ENCODE measurements around the gene SLC4A11.
"Not testable (repeated sequence)": the region's sequence is repeated elsewhere in the genome, so short reads cannot be mapped to it uniquely, and the experiment has no call there.

Gene SLC4A11

DNA sequence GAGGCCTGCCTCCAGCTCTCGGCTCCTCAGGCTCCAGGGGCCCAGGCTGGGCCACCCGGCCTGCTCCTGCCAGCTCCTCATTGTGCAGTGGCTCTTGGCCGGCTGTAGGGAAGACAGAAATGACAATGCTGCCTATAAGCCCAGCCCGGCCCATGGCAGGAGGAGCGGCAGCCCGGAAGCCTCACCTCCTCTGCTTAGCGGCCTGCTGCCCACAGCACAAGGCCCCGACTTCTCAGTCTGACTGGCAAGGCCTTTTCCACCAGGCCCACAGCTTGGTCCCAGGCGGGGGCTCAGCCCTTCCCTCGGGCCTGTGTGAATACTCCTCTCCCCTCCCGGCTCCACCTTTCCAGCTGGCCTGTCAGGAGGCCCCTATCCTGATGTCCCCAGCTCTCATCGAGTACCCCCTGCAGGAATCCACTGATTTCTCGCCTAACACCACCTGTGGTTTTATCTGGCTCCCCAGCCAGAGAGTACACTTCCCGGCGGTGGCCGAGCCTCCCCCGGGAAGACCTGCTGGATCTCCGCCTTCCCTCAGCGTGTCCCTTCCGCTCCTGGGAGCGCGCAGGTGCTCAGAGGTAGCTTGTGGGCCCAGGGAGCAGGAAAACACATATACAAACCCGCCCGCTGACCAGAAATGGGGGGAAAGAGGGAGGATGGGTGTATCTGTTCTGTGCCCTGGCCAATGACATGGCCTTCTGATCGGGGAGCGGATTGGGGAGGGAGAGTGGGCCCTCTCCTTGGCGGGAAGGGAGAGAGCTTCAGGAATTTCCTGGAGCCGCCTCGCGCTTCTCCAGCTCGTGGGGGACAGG lies 35.5 kb downstream of the SLC4A11 start:
- no peak for DNase-seq (ENCODE audit: low spot score)

DNA sequence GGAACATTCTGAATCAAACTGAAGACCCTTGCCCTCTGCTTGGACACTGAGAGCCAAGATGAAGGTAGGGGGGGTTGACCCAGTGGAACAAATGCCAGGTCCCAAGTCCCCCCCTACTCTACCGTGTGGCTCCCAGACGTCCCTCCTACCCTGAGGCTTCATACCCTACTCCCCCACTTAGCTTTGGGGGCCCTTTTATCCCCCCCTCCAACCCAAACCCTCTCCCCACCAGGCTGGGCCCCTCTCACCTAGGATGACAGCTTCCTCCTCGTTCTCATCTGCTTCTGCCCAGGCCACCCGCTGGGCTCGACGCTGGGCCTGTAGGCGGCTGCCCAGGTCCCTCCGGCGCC lies 36.0 kb downstream of the SLC4A11 start:
- no peak for DNase-seq (ENCODE audit: low spot score)

DNA sequence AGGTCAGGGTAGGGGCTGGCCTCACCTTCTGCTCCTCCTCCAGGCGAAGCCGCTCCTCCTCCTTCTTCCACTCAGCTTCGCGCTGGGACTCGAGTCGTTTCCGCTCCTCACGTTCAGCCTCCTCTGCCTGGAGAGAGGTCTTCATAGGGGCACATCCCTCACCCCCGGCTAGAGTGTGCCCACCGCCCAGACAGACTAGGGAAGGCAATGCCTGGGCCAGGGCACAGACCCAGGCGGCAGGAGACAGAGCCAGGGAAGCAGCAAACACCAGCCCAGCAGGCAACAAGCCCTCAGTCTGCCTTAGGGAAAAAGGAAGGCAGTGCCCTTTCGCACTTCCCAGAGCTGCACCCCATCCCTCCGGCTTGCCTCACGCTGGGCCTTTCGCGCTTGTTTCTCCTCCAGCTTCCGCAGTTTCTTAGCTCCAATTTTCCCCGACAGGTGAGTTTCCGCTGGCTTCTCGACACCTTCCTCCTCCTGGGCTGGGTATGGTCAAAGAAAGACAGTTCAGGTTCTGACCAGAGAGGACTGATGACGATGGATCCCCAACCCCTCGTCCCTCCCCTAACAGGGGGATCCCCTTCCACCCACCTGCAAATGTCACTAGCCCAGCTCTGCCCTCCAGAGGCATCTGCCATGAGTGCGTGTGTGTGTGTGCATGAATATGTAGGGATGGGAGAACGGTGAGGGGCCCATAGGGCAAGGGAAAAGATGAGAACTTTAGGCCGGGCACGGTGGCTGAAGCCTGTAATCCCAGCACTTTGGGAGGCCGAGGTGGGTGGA lies 38.8 kb downstream of the SLC4A11 start:
- DNase-seq (ENCODE audit: low spot score), result no peak

DNA sequence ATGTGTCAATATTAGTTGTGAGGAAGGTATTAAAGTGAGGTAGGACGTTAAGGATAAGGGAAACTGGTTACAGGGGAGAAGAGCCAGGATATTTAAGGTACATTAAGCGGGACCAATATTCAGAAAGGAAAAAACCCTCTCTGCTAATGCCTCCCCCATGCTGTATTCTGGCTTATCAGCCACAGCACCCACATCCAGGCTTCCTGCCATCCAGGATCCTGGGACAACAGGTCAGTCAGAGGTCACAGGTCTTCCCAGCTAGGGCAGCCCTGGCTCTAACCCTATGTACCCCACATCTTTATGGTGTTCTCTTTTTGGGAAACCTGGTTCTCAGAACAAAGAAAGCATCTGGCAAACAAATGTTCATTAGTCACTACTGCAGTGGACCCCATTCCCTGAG lies 39.8 kb downstream of the SLC4A11 start:
- no peak for DNase-seq (ENCODE audit: low spot score)

DNA sequence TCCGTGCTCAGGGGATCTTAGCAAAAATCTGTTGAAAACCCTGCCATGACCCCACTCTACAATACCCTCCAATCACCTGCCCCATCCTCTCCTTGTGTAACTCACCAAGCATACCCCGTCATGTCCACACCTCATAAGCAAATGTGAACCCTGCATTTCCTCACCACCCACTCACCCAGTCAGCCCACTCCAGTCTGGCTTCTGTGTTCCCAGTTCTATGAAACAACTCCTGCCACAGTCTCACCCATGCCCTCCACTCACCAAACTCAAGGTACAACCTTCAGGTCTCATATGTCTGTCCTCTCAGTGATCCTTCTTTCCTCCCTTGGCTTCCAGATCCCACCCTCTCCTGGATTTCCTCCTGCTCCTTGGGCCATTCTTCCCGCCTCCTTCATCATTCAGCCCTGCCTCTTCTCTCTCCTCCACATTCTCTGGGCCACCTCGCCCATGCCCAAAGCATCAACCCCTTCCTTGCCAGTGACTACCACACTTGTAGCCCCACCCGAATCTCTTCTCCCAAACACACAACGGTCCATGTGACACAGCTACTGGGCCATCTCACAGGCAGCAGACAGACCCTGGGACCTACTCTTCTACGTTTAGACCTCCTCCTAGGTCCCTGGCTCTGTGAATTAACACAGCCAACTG lies 43.3 kb downstream of the SLC4A11 start:
- DNase-seq (ENCODE audit: low spot score), result no peak

DNA sequence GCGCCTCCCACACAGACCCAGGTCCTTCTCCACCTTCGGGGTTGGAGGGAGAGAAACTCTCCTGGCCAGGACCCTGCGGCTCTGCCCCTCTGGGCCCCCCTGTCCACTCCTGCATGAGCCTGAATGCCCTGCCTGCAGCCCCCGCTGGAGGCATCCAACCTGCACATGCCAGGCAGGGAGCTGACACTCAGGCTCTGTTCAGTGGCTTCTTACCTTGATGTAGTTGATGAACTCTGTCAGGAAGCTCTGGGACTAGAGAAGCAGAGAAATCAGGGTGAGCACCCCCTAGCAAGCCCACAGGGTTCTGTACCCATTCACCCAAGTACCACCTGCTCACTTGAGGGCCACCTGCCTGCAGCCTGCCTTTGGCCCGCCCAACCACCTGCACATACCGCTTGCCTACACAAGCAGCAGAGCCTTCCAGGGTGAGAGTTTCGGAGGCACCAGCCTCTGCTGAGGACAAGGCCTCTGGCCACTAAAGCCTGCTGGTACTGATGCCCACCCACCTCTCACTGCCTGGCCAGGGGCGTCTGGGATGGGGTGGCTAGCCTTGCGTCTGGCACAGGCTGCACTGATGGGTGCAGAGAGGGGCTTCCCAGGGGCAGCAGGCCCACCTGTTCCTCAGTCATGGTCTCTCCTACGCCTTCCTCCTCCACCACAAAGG lies 44.2 kb downstream of the SLC4A11 start:
- no peak for DNase-seq (ENCODE audit: low spot score)

DNA sequence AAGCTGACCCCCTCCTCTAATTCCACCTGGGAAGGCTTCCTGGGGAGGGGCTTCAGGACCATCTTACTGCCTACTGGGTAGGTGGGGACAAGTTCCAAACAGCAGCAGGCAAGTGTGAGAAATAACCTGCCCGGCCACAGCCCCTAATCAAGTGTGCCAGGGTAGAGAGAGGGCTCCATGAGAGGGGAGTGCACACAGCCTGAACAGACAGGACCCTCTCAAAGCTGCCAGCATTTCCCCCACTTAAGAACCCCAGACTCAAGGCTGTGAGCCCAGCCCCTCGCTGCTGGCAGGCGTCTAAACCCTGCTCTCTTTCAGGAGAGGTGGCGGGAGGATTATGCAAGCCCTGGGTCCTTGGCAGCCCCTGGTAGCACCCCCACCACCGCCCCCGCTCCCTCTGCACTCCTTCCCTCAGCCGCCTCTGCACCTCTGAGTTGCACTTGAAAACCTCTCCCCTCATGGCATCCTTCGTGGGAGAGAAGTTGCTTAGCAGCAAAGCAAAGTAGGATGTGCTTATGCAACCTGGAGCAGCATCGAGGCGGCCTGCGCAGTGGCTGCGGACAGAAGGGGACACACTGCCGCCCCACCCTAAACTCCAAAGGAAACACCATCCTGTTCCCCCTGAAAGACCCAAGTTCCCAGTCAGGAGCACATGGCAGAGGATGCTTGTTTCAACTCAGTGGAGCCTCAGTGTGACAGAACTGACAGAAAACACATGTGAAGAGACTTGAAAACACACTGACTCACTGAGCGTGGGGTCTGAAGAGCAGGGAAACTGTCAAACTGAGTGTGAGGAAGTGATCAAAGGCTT lies 45.0 kb downstream of the SLC4A11 start:
- no peak for DNase-seq (ENCODE audit: low spot score)

DNA sequence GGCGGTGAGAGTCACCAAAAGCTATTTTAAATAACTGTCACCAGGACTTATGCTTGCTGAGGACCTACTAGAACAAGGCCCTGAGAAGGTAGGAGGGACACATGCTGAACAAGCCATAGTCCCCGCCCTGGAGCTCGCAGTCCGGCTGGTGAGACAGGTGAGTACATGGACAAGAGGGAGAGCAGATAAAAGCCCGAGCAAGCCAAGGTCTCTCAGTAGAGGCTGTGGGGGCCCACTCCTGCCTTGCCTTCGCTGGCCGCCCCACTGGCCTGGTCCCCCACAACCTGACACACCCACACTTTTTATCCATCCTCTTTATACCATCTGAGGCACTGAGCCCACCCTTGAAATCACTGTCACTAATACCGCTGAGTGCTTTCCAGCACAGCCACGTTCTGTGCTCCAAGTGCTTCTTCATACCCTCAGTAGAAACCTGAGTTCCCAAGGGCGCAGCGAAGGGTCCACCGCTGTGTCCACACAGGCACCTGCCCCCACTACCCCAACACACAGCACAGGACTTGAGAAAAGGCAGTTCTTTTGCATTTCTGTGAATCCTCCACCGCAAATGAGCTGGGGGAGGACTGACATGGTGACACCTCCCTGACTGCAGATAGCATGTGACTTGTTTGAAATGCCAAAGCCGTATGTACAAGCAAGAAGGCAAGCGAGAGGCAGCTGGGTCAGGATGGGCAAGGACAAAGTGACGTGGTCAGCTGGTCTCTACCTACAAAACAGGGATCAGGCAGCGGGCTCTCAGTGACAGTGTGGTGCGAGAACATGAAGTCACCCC lies 46.6 kb downstream of the SLC4A11 start:
- DNase-seq (ENCODE audit: low spot score), result no peak

DNA sequence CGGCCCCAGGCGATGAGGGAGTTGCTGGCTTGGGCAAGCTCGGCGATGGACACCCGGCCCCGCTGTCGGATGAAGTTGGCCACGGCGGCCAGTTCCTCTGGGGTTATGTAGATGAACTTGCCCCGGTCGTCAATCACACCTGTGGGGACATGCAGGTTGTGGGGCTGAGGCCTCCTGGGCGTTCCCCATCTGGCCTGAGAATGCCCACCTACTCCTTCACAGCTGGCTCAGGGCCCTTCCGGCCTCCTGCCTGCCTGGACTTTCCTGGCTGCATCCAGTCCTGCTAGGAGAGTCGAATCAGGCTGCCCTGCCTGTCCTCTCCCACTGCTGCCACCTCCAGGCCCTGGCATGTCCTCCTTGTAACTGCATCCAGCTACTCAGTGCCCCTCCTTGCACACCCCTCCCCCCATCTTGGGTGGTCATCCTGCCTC lies 48.3 kb downstream of the SLC4A11 start:
- no peak for DNase-seq (ENCODE audit: low spot score)

DNA sequence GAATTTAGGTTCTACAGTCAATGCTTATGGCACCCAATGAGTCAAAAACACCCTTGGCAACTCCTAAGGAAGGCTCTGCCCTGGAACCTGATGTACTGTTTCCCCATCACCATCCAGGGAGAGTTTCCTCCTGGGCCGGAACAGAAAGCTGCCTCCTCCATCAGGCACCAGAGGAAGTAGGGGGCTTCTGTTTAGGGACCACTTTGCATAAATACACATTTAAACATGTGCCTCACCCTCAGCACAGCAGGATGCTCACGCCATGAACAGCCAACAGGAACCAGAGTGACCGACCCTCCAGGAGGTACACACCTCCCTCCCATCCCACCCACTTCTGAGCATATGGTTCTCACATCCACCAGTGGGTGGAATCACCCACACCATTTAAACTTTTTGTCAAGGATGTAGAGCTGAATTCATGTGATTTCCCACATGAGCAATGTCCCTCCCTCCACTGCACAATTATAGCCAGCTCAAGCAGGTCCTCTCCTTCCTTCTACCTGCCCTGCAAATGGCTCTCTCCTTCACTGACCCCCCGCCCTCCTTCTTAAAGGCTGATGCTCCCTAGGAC lies 49.3 kb downstream of the SLC4A11 start:
- no peak for DNase-seq (ENCODE audit: low spot score)

DNA sequence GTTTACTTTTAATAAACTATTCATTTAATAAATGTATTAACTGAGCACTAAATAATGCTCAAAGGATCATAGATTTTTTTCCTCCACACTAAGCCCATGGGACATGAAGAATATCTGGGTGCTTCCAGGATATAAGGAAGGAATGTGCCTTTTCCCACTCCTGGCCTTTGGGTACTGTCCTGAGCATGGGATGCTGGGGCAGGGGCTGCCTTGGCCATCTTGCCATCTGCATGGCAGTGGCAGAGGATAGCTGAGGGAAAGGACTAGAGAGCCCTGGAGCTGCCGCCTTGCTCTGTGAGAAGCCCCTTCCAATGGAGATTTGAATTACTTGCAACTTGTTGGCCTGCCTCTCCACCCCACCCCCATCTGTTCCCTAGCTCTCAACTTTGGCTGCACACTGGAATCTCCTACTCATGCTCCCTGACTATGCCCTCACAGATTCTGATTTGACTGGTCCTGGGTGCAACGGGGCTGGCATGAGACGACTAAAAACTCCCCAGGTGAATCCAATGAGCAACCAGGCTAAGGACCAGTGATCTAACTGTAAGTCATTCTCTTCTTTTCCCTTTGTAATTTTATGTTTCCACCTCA lies 50.1 kb downstream of the SLC4A11 start:
- DNase-seq (ENCODE audit: low spot score), result no peak

DNA sequence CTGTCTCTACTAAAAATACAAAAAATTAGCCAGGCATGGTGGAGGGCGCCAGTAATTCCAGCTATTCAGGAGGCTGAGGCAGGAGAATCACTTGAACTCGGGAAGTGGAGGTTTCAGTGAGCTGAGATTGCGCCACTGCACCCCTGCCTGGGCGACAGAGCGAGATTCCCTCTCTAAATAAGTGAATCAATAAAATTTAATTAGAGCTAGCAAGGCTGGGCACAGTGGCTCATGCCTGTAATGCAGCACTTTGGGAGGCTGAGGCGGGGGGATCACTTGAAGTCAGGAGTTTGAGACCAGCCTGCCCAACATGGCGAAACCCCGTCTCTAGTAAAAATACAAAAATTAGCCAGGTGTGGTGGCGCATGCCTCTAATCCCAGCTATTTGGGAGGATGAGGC lies 51.1 kb downstream of the SLC4A11 start:
- not testable (repeated sequence) for DNase-seq (ENCODE audit: low spot score)

DNA sequence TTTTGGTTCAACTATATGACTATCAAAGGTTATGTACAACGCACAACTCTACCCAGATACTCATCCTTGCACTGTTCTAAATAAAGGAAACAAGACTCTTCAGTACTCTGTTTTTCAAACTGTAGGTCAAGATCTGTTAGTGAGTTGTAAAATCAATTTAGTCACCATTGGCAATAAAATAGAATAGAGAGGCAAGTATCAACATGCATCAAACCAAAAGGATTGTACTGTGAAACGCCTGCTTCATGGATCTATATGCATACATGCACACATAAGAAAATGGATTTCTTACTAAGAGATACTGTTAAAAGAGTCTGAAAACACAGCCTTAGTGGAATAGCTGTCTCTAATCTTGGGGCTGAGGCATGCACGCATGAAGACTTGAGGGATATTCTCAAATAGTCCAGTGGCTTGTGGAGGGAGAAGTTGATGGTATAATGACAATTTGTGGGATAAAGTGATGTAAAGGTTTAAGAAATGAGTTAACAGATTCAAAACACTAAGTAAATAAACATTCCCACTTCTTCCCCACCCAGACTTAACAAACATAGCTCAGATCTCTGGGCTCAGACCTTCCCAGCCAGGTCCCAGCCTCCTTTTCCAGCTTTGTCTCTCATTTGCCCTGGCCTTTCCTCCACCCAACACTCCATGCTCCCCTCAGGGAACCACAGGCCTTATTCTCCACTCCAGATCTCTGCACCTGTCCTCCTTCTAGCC lies 54.9 kb downstream of the SLC4A11 start:
- DNase-seq (ENCODE audit: low spot score), result no peak

DNA sequence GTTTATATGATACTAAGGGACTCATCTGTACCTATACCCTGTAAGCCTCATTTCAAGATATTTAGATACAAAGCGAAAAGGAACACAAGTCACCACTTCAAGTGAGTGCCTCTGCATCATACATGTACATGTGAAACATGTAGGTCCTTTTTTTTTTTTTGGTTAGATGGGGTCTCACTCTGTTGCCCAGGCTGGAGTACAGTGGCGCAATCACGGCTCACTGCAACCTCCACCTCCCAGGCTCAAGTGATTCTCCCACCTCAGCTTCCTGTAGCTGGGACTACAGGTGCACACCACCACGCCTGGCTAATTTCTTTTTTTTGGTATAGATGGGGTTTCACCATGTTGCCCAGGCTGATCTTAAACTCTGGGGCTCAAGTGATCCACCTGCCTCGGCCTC lies 56.6 kb downstream of the SLC4A11 start:
- not testable (repeated sequence) for DNase-seq (ENCODE audit: low spot score)

DNA sequence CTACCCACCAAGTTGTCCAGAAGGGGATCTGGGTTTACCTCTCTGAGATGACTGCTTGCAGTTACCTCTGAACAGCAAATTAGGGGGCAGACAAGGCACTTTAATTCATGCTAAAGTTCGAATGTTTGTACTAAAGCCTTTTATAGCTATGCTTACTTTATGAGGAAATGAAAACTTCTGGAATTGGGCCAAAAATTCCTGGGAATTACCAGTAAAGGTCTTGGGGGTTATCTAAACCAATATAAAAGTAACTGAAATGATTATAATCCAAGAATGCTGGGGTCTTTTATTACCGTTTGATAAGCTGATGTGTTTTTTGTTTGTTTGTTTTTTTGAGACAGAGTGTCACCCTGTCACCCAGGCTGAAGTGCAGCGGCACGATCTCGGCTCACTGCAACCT lies 57.7 kb downstream of the SLC4A11 start:
- no peak for DNase-seq (ENCODE audit: low spot score)

DNA sequence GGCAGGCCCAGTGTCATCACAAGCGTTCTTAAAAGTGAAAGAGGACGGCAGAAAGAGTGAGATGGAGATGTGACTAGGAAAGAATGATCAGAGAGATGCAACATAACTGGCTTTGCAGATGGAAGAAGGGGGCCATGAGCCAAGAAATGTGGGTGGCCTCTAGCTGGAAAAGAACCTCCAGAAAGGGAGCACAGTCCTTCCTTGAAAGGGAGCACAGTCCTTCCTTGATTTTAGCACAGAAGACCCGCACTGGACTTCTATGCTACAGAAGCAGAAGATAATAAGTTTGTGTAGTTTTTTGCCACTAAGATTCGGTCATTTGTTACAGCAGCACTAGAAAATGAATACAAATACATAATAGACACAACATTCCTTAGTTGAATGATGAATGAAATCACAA lies 58.7 kb downstream of the SLC4A11 start:
- no peak for DNase-seq (ENCODE audit: low spot score)

DNA sequence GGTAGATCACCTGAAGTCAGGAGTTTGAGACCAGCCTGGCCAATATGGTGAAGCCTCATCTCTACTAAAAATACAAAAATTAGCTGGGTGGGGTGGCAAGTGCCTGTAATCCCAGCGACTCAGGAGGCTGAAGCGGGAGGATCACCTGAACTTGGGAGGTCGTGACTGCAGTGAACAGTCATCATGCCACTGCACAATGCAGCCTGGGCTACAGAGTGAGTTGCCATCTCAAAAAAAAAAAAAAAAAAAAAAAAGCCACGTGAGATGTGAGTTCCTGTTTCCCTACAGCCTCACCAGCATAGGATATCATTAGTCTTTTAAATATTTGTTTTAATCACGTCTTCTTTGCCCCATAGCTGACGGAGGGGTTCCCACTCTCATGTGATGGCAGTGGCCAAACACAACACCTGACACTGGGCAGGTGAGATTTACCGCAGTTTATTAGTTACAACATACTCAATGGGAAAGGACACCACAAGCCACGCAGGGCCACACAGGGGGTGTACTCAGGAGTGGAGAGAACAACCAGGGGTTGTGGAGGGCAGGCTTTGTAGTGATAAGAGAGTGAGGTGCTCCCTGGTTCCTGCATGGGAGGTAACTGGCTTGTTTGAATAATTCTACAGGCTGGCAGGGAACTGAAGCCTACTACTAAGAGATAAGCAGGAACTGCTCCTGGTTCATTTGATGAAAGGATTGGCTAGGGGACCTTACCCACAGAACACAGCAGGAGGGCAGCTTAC lies 61.1 kb downstream of the SLC4A11 start:
- DNase-seq (ENCODE audit: low spot score), result no peak

Measured in HuH-7 (cell line).